ENCODE data around the gene SLC44A5. TPM values are rescaled to one million over a fixed set of nuclear protein-coding genes. Genes with fewer than 3 reads are reported as not detected.

SLC44A5 gene
- total and polyA plus RNA-seq, 10 of the 15 experiments (the other 5 are each of a cell fraction or from before 2014, with no cell fraction given): 0.04 to 1.3 TPM; not detected in 8

DNA sequence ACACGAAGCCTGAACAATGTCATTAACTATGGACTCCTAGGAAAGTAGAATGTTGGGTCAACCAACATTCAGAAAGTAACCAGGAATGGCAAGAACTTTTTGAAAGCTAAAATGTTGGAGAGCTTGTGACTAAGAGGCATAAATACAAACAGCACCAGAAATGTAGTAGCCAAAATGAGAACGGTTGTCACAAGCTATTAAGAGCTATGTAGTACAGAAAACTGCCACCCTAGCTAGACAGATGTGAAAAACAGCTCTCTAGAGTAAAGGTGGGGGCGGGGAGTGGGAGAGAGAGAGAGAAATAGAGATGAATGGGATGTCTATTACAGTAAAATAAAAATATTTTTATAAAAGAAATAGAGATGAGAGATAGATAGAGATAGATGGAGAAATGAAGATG lies 35.1 kb downstream of the SLC44A5 start (continued):
- TF ChIP-seq FOS (IDR thresholded peaks at IDR 0.05; ENCODE audit: borderline replicate concordance, extremely low read depth, insufficient read length): no peak
- TF ChIP-seq NFYA (IDR thresholded peaks at IDR 0.05; ENCODE audit: borderline replicate concordance, low read depth, low read length): no peak
- TF ChIP-seq, protein P1, sequence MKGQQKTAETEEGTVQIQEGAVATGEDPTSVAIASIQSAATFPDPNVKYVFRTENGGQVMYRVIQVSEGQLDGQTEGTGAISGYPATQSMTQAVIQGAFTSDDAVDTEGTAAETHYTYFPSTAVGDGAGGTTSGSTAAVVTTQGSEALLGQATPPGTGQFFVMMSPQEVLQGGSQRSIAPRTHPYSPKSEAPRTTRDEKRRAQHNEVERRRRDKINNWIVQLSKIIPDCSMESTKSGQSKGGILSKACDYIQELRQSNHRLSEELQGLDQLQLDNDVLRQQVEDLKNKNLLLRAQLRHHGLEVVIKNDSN (IDR thresholded peaks at IDR 0.05; ENCODE audit: borderline replicate concordance, extremely low read length, insufficient read depth, low read depth, low read length): no peak
- no peak for TF ChIP-seq GABPA (IDR thresholded peaks at IDR 0.05; ENCODE audit: low read depth)

DNA sequence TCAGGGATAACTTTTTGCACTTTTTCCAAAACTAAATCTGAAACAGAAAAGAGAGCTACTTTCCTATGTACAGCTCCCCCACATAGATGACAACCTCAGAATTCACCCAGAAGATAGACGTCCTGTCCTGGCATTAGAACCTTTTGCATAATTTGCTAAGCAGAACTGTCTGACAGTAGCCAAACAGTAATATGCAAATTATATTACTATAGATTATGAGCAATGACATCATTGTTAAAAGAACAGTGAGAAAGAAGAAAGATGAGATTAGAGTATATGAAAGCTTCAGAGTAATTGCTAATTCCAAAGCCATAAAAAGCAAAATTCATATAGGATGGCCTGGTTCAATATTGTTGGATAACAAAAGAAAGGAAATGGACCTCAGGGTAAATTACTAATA lies 43.7 kb downstream of the SLC44A5 start:
- no peak overlapping the region for H3K9ac ChIP-seq (ENCODE audit: control insufficient read depth, insufficient read depth, low read length)
- H3K79me2 ChIP-seq (ENCODE audit: control insufficient read depth, insufficient read depth, low read length): no peaks in the 10 kb centered on the region
- no peak overlapping the region for H3K4me2 ChIP-seq (ENCODE audit: control insufficient read depth, insufficient read depth)
- H3K4me3 ChIP-seq: no peak overlapping the region
- ChIA-PET RAD21 (ENCODE audit: unreplicated experiment) (no interaction called here), CTCF (no interaction called here), SMC1A (ENCODE audit: uncharacterized antibody, unreplicated experiment) (no interaction called here), POLR2A (no interaction called here)
- WGBS (ENCODE audit: insufficient coverage, insufficient replicate concordance, low lambda C conversion rate, missing lambda C conversion rate): 18% methylated on average over 1 of the region's 1 CpG
- H3K27me3 ChIP-seq (replicated peaks in 1 of 2; ENCODE audit: control insufficient read depth in 2 of 2, insufficient read depth in 2 of 2, low read length in 1 of 2): no peaks in the 10 kb centered on the region
- no peaks in the 10 kb centered on the region for H3K4me1 ChIP-seq (ENCODE audit: control insufficient read depth, insufficient read depth, low read length)
- H3K36me3 ChIP-seq (ENCODE audit: control insufficient read depth in 2 of 2, insufficient read depth in 2 of 2, low read length in 1 of 2): no peaks in the 10 kb centered on the region
- no peaks in the 10 kb centered on the region for H4K20me1 ChIP-seq (ENCODE audit: control insufficient read depth, insufficient read depth)
- FAIRE-seq (no peak), ATAC-seq (no peak), DNase-seq (ENCODE audit: low read depth, low spot score) (no peak)
- TF ChIP-seq ATF7 (IDR thresholded peaks at IDR 0.05; ENCODE audit: low read depth) (peak; percentile 38; the same call in 1 of the 2 replicates), SIX5 (IDR thresholded peaks at IDR 0.05; ENCODE audit: low read depth, low read length, severe bottlenecking) (no peak)
- H3K27ac ChIP-seq (ENCODE audit: control insufficient read depth, insufficient read depth): no peak overlapping the region
- intact Hi-C loops (cut with micrococcal nuclease; ENCODE audit: unreplicated experiment): no loop called here
- BruUV-seq (replicated peaks): no TSS peak
- H2AFZ ChIP-seq (ENCODE audit: control insufficient read depth, low read depth, low read length): no peak overlapping the region
- in situ Hi-C loops (cut with MboI): no loop called here
- no peaks in the 10 kb centered on the region for H3K9me3 ChIP-seq (replicated peaks; ENCODE audit: control insufficient read depth, insufficient read depth, low read length)

DNA sequence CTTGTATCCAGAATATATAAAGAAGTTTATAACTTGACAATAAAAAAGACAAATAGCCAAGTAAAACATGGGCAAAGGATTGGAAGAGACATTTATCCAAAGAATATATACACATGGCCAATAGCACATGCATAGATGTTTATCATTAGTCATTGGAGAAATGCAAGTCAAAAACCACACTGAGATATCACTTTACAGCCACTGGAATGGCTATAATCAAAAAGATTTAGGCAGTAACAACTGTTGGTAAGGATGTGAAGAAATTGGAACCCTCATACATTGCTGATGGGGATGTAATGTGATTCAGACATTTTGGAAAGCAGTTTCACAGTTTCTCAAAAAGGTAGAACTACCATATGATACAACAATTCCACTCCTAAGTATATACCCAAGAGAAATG lies 51.1 kb downstream of the SLC44A5 start:
- ChIA-PET POLR2A (no interaction called here), RAD21 (ENCODE audit: unreplicated experiment) (no interaction called here), CTCF (no interaction called here), SMC1A (ENCODE audit: uncharacterized antibody, unreplicated experiment) (no interaction called here)
- intact Hi-C loops (cut with micrococcal nuclease; ENCODE audit: unreplicated experiment) (no loop called here), in situ Hi-C loops (cut with MboI) (no loop called here)
- Histone ChIP-seq H3K36me3 (ENCODE audit: control insufficient read depth in 2 of 2, insufficient read depth in 2 of 2, low read length in 1 of 2) (no peaks in the 10 kb centered on the region), H3K9me3 (replicated peaks; ENCODE audit: control insufficient read depth, insufficient read depth, low read length) (no peaks in the 10 kb centered on the region), H3K27ac (ENCODE audit: control insufficient read depth, insufficient read depth) (no peak overlapping the region), H2AFZ (ENCODE audit: control insufficient read depth, low read depth, low read length) (no peak overlapping the region), H3K4me3 (no peak overlapping the region), H3K4me1 (ENCODE audit: control insufficient read depth, insufficient read depth, low read length) (no peaks in the 10 kb centered on the region), H3K4me2 (ENCODE audit: control insufficient read depth, insufficient read depth) (no peak overlapping the region), H3K79me2 (ENCODE audit: control insufficient read depth, insufficient read depth, low read length) (no peaks in the 10 kb centered on the region), H3K9ac (ENCODE audit: control insufficient read depth, insufficient read depth, low read length) (no peak overlapping the region), H4K20me1 (ENCODE audit: control insufficient read depth, insufficient read depth) (no peaks in the 10 kb centered on the region), H3K27me3 (replicated peaks in 1 of 2; ENCODE audit: control insufficient read depth in 2 of 2, insufficient read depth in 2 of 2, low read length in 1 of 2) (no peaks in the 10 kb centered on the region)
- ATAC-seq (no peak), FAIRE-seq (no peak), DNase-seq (ENCODE audit: low read depth, low spot score) (no peak)
- TF ChIP-seq, protein P2, sequence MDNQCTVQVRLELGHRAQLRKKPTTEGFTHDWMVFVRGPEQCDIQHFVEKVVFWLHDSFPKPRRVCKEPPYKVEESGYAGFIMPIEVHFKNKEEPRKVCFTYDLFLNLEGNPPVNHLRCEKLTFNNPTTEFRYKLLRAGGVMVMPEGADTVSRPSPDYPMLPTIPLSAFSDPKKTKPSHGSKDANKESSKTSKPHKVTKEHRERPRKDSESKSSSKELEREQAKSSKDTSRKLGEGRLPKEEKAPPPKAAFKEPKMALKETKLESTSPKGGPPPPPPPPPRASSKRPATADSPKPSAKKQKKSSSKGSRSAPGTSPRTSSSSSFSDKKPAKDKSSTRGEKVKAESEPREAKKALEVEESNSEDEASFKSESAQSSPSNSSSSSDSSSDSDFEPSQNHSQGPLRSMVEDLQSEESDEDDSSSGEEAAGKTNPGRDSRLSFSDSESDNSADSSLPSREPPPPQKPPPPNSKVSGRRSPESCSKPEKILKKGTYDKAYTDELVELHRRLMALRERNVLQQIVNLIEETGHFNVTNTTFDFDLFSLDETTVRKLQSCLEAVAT (IDR thresholded peaks at IDR 0.05): no peak
- TF ChIP-seq, protein P3, sequence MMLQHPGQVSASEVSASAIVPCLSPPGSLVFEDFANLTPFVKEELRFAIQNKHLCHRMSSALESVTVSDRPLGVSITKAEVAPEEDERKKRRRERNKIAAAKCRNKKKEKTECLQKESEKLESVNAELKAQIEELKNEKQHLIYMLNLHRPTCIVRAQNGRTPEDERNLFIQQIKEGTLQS (IDR thresholded peaks at IDR 0.05; ENCODE audit: borderline replicate concordance, extremely low read depth, low read depth, low read length): no peak
- TF ChIP-seq ATF7 (IDR thresholded peaks at IDR 0.05; ENCODE audit: low read depth): no peak
- no peak for TF ChIP-seq LARP7 (IDR thresholded peaks at IDR 0.05)
- no peak for TF ChIP-seq FOXM1 (IDR thresholded peaks at IDR 0.05; ENCODE audit: low read depth, low read length)
- no peak for TF ChIP-seq RFX5 (IDR thresholded peaks at IDR 0.05; ENCODE audit: low read depth, low read length)
- no peak for TF ChIP-seq JUND (IDR thresholded peaks at IDR 0.05; ENCODE audit: low read depth, low read length)
- no peak for TF ChIP-seq POU2F2 (IDR thresholded peaks at IDR 0.05; ENCODE audit: borderline replicate concordance, low read depth, low read length)
- TF ChIP-seq ZNF217 (IDR thresholded peaks at IDR 0.05): no peak
- BruUV-seq (replicated peaks): no TSS peak

All from GM12878 (cell line).